Esophagus squamous epithelium (tissue), 5 donors: ENCODE measurements around the gene TMEM240. TPM values are rescaled to one million over a fixed set of nuclear protein-coding genes. Genes with fewer than 3 reads are reported as not detected.

Source experiments
- DNase-seq: peaks from one replicate; lab custom pipeline; 2025; lab: John Stamatoyannopoulos, UW
- H3K27ac ChIP-seq, 4 donors: fragments of 200-600 bp; sonication (generic); one replicate each; pipeline ENCODE4 v1.5.1; 2016 to 2019; ENCODE audit warnings: mild to moderate bottlenecking in 1 of 4
- H3K27me3 ChIP-seq, 4 donors: fragments of 200-600 bp; sonication (generic); 1 replicate in 3 of 4; 2 replicates in 1 of 4; pipeline versions ENCODE4 v1.5.1 to v1.6.0; 2017 to 2021; ENCODE audit warnings: antibody characterized with exemption in 1 of 4
- H3K36me3 ChIP-seq, 3 donors: fragments of 200-600 bp; sonication (generic); one replicate each; pipeline ENCODE4 v1.5.1; 2016 to 2019
- H3K4me1 ChIP-seq, 3 donors: fragments of 200-600 bp; sonication (generic); one replicate each; pipeline ENCODE4 v1.5.1; 2017 to 2019
- H3K4me3 ChIP-seq, 4 donors: fragments of 200-600 bp; sonication (generic); 1 replicate in 3 of 4; 2 replicates in 1 of 4; pipeline ENCODE4 v1.5.1; 2016 to 2019; ENCODE audit warnings: mild to moderate bottlenecking in 2 of 4, moderate library complexity in 1 of 4
- H3K9me3 ChIP-seq, 3 donors: fragments of 200-600 bp; sonication (generic); one replicate each; pipeline ENCODE4 v1.5.1; 2016 to 2019
- CTCF ChIP-seq, 6 experiments: fragments of 450-650 bp in 4 of 6; fragments of 200-600 bp in 2 of 6; sonication (generic) in 2 of 6; IDR thresholded peaks; one replicate each; pipeline ENCODE4 v1.5.1; 2016 to 2019; ENCODE audit warnings: antibody characterized with exemption in 6 of 6, mild to moderate bottlenecking in 4 of 6, moderate library complexity in 4 of 6
- POLR2A ChIP-seq, 4 donors: fragments of 450-650 bp; IDR thresholded peaks; one replicate each; pipeline ENCODE4 v1.6.1; 2017; ENCODE audit warnings: antibody characterized with exemption in 4 of 4, mild to moderate bottlenecking in 4 of 4, moderate library complexity in 3 of 4
- WGBS, 2 donors: methylation state at CpG; one replicate each; pipeline ENCODE4 v1.1.5; 2018; 5-methylcytosine and 5-hydroxymethylcytosine counted together
- intact Hi-C: fragments of 100-400 bp; cut with DNase I; formaldehyde crosslinking; loops from one replicate; pipeline ENCODE4 v1.15.0; 2022
- total RNA-seq, 4 donors: library from RNA; depleted of rRNA; stranded (reverse); fragments of >200 nt; gene quantifications; one replicate each; pipeline ENCODE4 v1.1.0, GENCODE V29; 2016
- donor health status: DM: yes; HTN: yes; CAD: no.

TMEM240 gene
- total RNA-seq, 4 donors from 2014 or later, result 2.7 TPM; not detected in 3

DNA sequence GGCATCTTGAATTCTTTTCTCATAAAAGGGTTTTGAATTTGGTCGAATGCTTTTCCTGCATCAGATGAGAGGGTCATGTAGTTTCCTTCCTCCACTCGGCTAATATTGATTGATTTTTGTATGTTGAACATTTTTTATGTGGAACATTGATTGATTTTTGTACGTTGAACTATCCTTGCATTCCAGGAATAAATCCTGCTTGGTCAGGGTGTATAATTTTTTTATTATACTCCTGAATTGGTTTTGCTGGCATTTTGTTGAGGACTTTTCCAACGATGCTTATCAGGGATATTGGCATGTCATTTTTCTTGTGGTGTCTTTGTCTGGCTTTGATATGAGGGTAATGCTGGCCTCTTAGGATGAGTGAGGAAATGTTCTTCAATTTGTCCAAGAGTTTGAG, 8.5 kb downstream of the TMEM240 start:
- no peak overlapping the region for H3K4me3 ChIP-seq
- H3K36me3 ChIP-seq, result peaks cover 7 to 77% (median 8%) of the 10 kb centered on the region in 3 donors
- 90 to 97% methylated on average over 4 of the region's 4 CpGs for WGBS, 2 donors
- H3K4me1 ChIP-seq, result no peaks in the 10 kb centered on the region
- no peak for DNase-seq
- no peaks in the 10 kb centered on the region for H3K27me3 ChIP-seq
- intact Hi-C loops, result no loop called here
- no peak overlapping the region for H3K27ac ChIP-seq
- H3K9me3 ChIP-seq, result peaks cover 0 to 14% (median 10%) of the 10 kb centered on the region in 3 donors
- TF ChIP-seq CTCF (IDR thresholded peaks at IDR 0.05) (no peak), POLR2A (IDR thresholded peaks at IDR 0.05) (no peak)

DNA sequence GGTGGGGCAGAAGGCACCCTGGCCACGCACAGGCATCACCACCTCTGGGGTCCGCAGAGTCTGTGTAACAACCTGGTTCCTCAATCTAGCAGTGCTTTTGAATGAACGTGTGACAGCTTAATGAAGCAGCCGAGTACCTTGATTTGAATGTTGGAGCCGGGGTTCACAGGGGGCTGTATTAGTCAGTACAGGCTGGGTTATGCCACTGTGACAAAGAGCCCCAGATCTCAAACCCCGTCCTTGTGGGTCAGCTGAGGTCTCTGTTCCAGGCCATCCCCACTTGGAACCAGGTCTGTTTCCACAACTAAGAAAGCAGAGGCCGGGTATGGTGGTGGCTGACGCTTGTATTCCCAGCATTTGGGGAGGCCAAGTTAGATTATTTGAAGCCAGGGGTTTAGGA, 10.5 kb downstream of the TMEM240 start:
- intact Hi-C loops, result no loop called here
- peaks cover 0 to 14% (median 10%) of the 10 kb centered on the region in 3 donors for H3K9me3 ChIP-seq
- H3K27me3 ChIP-seq, result no peaks in the 10 kb centered on the region
- DNase-seq, result no peak
- no peak for TF ChIP-seq POLR2A (IDR thresholded peaks at IDR 0.05)
- no peak for TF ChIP-seq CTCF (IDR thresholded peaks at IDR 0.05)
- no peak overlapping the region for H3K27ac ChIP-seq
- 93 to 100% methylated on average over 3 to 4 of the region's 8 CpGs for WGBS, 2 donors
- no peaks in the 10 kb centered on the region for H3K4me1 ChIP-seq
- H3K4me3 ChIP-seq, result no peak overlapping the region
- peaks cover 7 to 88% (median 8%) of the 10 kb centered on the region in 3 donors for H3K36me3 ChIP-seq

DNA sequence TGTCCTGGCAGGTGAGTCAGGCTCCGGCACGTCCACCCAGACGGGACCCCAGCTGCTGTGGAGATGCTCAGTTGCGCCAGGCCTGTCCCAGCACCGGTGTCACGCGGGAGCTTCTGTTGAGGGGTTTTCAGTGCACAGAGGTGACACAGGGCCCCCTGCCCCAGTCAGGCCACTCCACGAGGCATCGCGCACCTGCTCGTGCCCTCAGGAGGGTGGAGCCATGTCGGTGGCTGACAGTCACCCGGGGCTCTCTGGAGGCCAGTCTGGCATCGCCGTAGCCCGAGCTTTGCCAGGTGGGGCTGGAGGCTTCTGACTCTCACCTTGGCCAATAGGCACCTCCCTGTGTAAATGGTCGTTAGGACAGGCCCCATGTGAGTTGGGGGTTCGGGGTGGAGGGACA, 11.1 kb downstream of the TMEM240 start:
- WGBS, 2 donors, result no CpG with 5 or more reads among the region's 18 CpGs
- no peaks in the 10 kb centered on the region for H3K27me3 ChIP-seq
- H3K36me3 ChIP-seq, result peaks cover 7 to 85% (median 8%) of the 10 kb centered on the region in 3 donors
- TF ChIP-seq POLR2A (IDR thresholded peaks at IDR 0.05), result no peak
- TF ChIP-seq CTCF (IDR thresholded peaks at IDR 0.05), result no peak
- intact Hi-C loops, result no loop called here
- H3K4me3 ChIP-seq, result no peak overlapping the region
- no peak for DNase-seq
- no peak overlapping the region for H3K27ac ChIP-seq
- H3K9me3 ChIP-seq, result peaks cover 0 to 14% (median 10%) of the 10 kb centered on the region in 3 donors
- no peaks in the 10 kb centered on the region for H3K4me1 ChIP-seq

GRCh38 chr1:1528301-1529267, 11.8 kb downstream of the TMEM240 start:
- Histone ChIP-seq H3K9me3 (peaks cover 0 to 14% (median 10%) of the 10 kb centered on the region in 3 donors), H3K4me1 (no peaks in the 10 kb centered on the region), H3K4me3 (no peak overlapping the region), H3K36me3 (peaks cover 7 to 86% (median 8%) of the 10 kb centered on the region in 3 donors), H3K27ac (no peak overlapping the region), H3K27me3 (no peaks in the 10 kb centered on the region)
- intact Hi-C loops, result no loop called here
- TF ChIP-seq CTCF (IDR thresholded peaks at IDR 0.05) (no peak), POLR2A (IDR thresholded peaks at IDR 0.05) (no peak)
- DNase-seq, result no peak
- WGBS, 2 donors, result 95% methylated on average over 15 of the region's 37 CpGs; no CpG with 5 or more reads in 1 of the 2 donors
